HCT116 (cell line): ENCODE data around the gene TYK2. TPM values are rescaled to one million over a fixed set of nuclear protein-coding genes. Genes with fewer than 3 reads are reported as not detected.
A peak's percentile ranks its signal among the peaks of the same experiment; 100 is the strongest.

Experiments used
- ATAC-seq: fragments of 200-7000 bp; cut with Tn5 transposase; 2 replicates; pipeline ENCODE4 v1.9.1; 2020; ENCODE audit warnings: mild to moderate bottlenecking, moderate library complexity
- BruUV-seq: library from RNA; stranded (reverse); fragments of 400-500 nt; replicated peaks from 2 replicates; lab custom pipeline; 2021; lab: Mats Ljungman, UMichigan
- CTCF ChIA-PET: fragments of 300-600 bp; sonication (Branson Sonifier 250); formaldehyde crosslinking; loops from one replicate; lab custom pipeline; 2021; ENCODE audit warnings: antibody characterized with exemption; lab: Charles Lee
- POLR2A ChIA-PET: fragments of 300-600, 350-600 bp; sonication (Branson Sonifier 250); formaldehyde crosslinking; loops from one replicate; lab custom pipeline; 2021; ENCODE audit warnings: antibody characterized with exemption; lab: Charles Lee
- RAD21 ChIA-PET, 2 experiments: fragments of 300-600 bp; sonication (Branson Sonifier 250); formaldehyde crosslinking; loops; one replicate each; lab custom pipeline; 2023; ENCODE audit warnings: low total read pairs in 2 of 2; ENCODE audit not compliant: uncharacterized antibody in 2 of 2, unreplicated experiment in 2 of 2, low non-redundant PET in 1 of 2; lab: Charles Lee
- DNase-seq: peaks from one replicate; pipeline ENCODE4 v3.0.0-alpha.2; 2010; ENCODE audit warnings: low read depth, low spot score
- H2AFZ ChIP-seq: fragments of 200-600 bp; shearing (Covaris generic), sonication (generic); 2 replicates; pipeline ENCODE4 v1.6.1; 2017; ENCODE audit warnings: low read depth, mixed run types, mixed read lengths, antibody characterized with exemption, low read length; ENCODE audit not compliant: poor library complexity, severe bottlenecking
- H3K27ac ChIP-seq: 2 replicates; pipeline ENCODE4 v1.5.1; 2012; ENCODE audit warnings: low read depth, low read length
- H3K27me3 ChIP-seq: fragments of 200-600 bp; sonication (generic); 2 replicates; pipeline ENCODE4 v1.6.1; 2016; ENCODE audit warnings: mixed run types, low read length, mixed read lengths; ENCODE audit not compliant: insufficient read depth
- H3K36me3 ChIP-seq, 2 experiments: fragments of 200-500 bp in 1 of 2; fragments of 200-600 bp in 1 of 2; sonication (Bioruptor generic) in 1 of 2; sonication (generic) in 1 of 2; 2 replicates each; pipeline versions ENCODE4 v1.5.1 to v1.6.1; 2014 to 2016; ENCODE audit warnings: low read length in 2 of 2, inconsistent platforms in 1 of 2, mixed read lengths in 1 of 2, mixed run types in 1 of 2; ENCODE audit not compliant: insufficient read depth in 2 of 2, control insufficient read depth in 1 of 2
- H3K4me1 ChIP-seq, 2 experiments: fragments of 200-600 bp in 1 of 2; sonication (generic) in 1 of 2; 2 replicates each; pipeline versions ENCODE4 v1.5.1 to v1.6.1; 2012 to 2017; ENCODE audit warnings: low read length in 2 of 2, inconsistent platforms in 1 of 2, mild to moderate bottlenecking in 1 of 2, mixed read lengths in 1 of 2, mixed run types in 1 of 2, moderate library complexity in 1 of 2; ENCODE audit not compliant: insufficient read depth in 2 of 2, control insufficient read depth in 1 of 2
- H3K4me2 ChIP-seq: fragments of 200-600 bp; sonication (generic); 2 replicates; pipeline ENCODE4 v1.6.1; 2017; ENCODE audit warnings: mixed run types, low read length, mixed read lengths
- H3K4me3 ChIP-seq, 2 experiments: fragments of 200-600 bp in 1 of 2; sonication (generic) in 1 of 2; replicated peaks in 1 of 2; 2 replicates each; pipeline ENCODE4 v1.5.1; 2011 to 2016; ENCODE audit warnings: low read length in 2 of 2, control low read depth in 1 of 2, low read depth in 1 of 2, mild to moderate bottlenecking in 1 of 2, mixed read lengths in 1 of 2, mixed run types in 1 of 2
- H3K79me2 ChIP-seq: fragments of 200-600 bp; sonication (generic); 2 replicates; pipeline ENCODE4 v1.6.1; 2017; ENCODE audit warnings: mild to moderate bottlenecking, mixed run types, low read length, moderate library complexity, mixed read lengths; ENCODE audit not compliant: insufficient read depth
- H3K9ac ChIP-seq: fragments of 200-600 bp; sonication (generic); 2 replicates; pipeline ENCODE4 v1.6.1; 2016; ENCODE audit warnings: low read length, mixed read lengths
- H3K9me2 ChIP-seq: fragments of 200-600 bp; sonication (generic), shearing (Covaris generic); 2 replicates; pipeline ENCODE4 v1.6.1; 2017; ENCODE audit warnings: mixed run types, mild to moderate bottlenecking, moderate library complexity; ENCODE audit not compliant: insufficient read depth
- H3K9me3 ChIP-seq, 2 experiments: fragments of 200-500 bp in 1 of 2; fragments of 200-600 bp in 1 of 2; sonication (Bioruptor generic) in 1 of 2; sonication (generic) in 1 of 2; 2 replicates each; pipeline ENCODE4 v1.6.1; 2014 to 2017; ENCODE audit warnings: low read length in 2 of 2, mixed read lengths in 2 of 2, inconsistent platforms in 1 of 2, low read depth in 1 of 2, mild to moderate bottlenecking in 1 of 2, mixed run types in 1 of 2, moderate library complexity in 1 of 2; ENCODE audit not compliant: control insufficient read depth in 1 of 2, insufficient read depth in 1 of 2
- H4K20me1 ChIP-seq: fragments of 200-600 bp; sonication (generic), shearing (Covaris generic); 2 replicates; pipeline ENCODE4 v1.6.1; 2017; ENCODE audit warnings: mixed run types, mild to moderate bottlenecking, moderate library complexity; ENCODE audit not compliant: insufficient read depth
- CBX3 ChIP-seq: IDR thresholded peaks from 2 replicates; pipeline ENCODE4 v1.6.1; 2012; ENCODE audit warnings: low read depth
- EZH2phosphoT487 ChIP-seq: fragments of 200-600 bp; IDR thresholded peaks from 2 replicates; pipeline ENCODE4 v1.6.1; 2018; ENCODE audit warnings: antibody characterized with exemption, borderline replicate concordance
- SP1 ChIP-seq: IDR thresholded peaks from 2 replicates; pipeline ENCODE4 v1.6.1; 2012; ENCODE audit warnings: low read depth
- intact Hi-C: fragments of 100-400 bp; cut with micrococcal nuclease; formaldehyde crosslinking; loops from 2 replicates; pipeline ENCODE4 v1.10.0; 2022
- total RNA-seq: library from RNA; stranded (reverse); gene quantifications from one replicate; pipeline ENCODE4 v1.2.1, GENCODE V29; 2021; ENCODE audit not compliant: unreplicated experiment
- TF ChIP-seq, protein P1 (sequence below): IDR thresholded peaks from 2 replicates; pipeline ENCODE4 v1.6.1; 2012; ENCODE audit warnings: low read depth
- TF ChIP-seq, protein P2 (sequence below): IDR thresholded peaks from 2 replicates; pipeline ENCODE4 v1.6.1; 2012

Gene TYK2
- total RNA-seq, 1 experiment from 2014 or later: 110 TPM

DNA sequence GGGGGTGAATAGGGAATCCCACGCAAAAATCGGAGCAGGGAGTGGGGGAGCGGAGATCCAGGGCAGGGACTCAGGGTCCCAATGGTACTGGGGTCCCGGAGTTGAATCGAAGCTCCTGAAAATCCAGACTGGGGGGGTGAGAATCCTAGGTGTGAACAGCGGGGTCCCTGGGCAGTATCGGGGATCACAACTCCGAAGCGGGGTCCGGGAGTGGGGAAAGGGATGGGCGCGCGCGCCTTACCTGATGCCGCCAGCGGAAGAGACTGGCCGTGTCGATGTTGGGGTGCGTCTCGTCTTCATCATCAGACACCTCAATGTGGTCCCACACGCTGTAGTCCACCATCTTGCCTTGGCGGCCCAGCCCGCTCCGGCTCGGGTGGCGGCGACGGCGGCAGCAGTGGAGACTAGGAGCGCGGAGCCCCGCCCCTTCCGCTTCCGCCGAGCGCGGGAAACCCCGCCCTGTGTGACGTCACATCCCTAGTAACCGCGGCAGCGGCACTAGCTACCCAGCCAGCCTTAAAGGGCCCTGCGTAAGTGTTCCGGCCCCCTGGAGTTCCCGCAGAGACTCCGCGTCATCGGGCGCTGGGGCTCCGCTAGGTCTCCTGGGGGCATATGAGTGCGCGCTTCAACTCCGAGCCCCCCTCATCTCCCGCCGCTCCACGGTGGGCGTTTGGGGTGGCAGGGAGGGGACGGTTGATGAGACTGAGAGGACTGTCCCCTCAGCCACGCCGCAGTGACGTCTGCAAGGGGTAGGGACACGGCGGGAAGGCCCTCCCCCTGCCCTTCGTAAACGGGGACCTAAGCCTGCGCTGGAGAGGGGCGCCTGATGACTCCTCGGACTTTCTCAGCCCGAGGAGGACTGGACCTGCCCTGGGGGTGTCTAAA, 23.0 kb upstream of the TYK2 start, which contains the start of gene CDC37 (continued):
- TF ChIP-seq, protein P1, sequence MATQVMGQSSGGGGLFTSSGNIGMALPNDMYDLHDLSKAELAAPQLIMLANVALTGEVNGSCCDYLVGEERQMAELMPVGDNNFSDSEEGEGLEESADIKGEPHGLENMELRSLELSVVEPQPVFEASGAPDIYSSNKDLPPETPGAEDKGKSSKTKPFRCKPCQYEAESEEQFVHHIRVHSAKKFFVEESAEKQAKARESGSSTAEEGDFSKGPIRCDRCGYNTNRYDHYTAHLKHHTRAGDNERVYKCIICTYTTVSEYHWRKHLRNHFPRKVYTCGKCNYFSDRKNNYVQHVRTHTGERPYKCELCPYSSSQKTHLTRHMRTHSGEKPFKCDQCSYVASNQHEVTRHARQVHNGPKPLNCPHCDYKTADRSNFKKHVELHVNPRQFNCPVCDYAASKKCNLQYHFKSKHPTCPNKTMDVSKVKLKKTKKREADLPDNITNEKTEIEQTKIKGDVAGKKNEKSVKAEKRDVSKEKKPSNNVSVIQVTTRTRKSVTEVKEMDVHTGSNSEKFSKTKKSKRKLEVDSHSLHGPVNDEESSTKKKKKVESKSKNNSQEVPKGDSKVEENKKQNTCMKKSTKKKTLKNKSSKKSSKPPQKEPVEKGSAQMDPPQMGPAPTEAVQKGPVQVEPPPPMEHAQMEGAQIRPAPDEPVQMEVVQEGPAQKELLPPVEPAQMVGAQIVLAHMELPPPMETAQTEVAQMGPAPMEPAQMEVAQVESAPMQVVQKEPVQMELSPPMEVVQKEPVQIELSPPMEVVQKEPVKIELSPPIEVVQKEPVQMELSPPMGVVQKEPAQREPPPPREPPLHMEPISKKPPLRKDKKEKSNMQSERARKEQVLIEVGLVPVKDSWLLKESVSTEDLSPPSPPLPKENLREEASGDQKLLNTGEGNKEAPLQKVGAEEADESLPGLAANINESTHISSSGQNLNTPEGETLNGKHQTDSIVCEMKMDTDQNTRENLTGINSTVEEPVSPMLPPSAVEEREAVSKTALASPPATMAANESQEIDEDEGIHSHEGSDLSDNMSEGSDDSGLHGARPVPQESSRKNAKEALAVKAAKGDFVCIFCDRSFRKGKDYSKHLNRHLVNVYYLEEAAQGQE: no peak
- TF ChIP-seq CBX3: no peak
- peak; percentile 82 for TF ChIP-seq SP1

DNA sequence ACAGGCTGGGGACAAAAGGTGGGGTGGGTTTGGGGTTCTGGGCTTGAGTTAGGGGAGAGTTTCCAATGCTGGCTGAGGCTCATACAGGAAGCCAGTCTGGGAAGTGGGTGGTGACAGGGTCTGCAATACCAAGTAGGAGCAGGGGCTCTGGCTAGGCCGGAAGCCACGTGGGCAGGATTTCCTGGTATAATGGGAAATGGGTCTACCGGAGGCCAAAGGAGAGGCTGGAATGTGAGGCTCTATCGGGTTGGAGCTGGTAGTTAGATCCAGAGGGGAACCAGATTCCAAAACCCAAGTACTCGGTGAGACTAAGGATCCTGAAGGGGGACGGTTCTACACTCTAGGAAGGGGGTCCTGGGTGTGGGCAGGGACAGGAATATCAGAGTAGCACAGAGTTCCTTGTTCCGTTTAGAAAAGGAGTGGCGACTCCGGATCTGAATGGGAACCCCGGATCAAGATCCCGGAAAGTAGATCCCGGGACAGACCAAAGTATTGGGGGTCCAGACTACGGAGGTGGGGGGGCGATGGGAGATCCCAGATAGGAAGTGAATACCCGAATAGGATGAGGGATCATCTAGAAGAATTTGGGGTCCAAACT, 22.2 kb upstream of the TYK2 start:
- ChIA-PET POLR2A (interaction anchor here (1.6 to 1.8 kb wide), 2 partner anchors 10 to 21 kb away, joined by 4 to 7 read pairs; no protein-coding TSS in a partner anchor), RAD21 (no interaction called here), CTCF (interaction anchor here (1.0 to 4.4 kb wide), 7 partner anchors 9 to 242 kb away, joined by 3 to 60 read pairs (median 4); partner anchors contain the start of gene MRPL4)
- Histone ChIP-seq H3K4me3 (peak overlapping the region; percentile 94 to 100), H3K9ac (peak overlapping the region; percentile 97), H4K20me1 (peaks cover 7% of the 10 kb centered on the region; the same call in 1 of the 2 replicates), H3K79me2 (peaks cover 58% of the 10 kb centered on the region), H3K27ac (peak overlapping the region; percentile 79), H3K4me2 (peak overlapping the region; percentile 99), H2AFZ (no peak overlapping the region), H3K27me3 (no peaks in the 10 kb centered on the region), H3K36me3 (peaks cover 7 to 24% of the 10 kb centered on the region in 2 experiments; a peak in 3 of 4 replicates), H3K9me3 (no peaks in the 10 kb centered on the region), H3K4me1 (peaks cover 11 to 36% of the 10 kb centered on the region in 2 experiments), H3K9me2 (no peaks in the 10 kb centered on the region)
- ATAC-seq (no peak), DNase-seq (no peak)
- intact Hi-C loops: loop anchor here (5.0 kb wide), 2 partner anchors 75 to 165 kb away; partner anchors contain the start of genes CDKN2D and KRI1
- BruUV-seq: no TSS peak
- no peak for TF ChIP-seq EZH2phosphoT487
- TF ChIP-seq, protein P2, sequence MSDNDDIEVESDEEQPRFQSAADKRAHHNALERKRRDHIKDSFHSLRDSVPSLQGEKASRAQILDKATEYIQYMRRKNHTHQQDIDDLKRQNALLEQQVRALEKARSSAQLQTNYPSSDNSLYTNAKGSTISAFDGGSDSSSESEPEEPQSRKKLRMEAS: peak; percentile 44
